H1 (cell line): ENCODE results near the gene ZFYVE27. TPM values are rescaled to one million over a fixed set of nuclear protein-coding genes. Genes with fewer than 3 reads are reported as not detected.

Source experiments
- CEBPB ChIP-seq: IDR thresholded peaks from 2 replicates; pipeline ENCODE4 v1.6.1; 2012; ENCODE audit warnings: low read depth, low read length
- CREB1 ChIP-seq: IDR thresholded peaks from 2 replicates; pipeline ENCODE4 v1.6.1; 2012; ENCODE audit warnings: inconsistent platforms
- HDAC6 ChIP-seq: IDR thresholded peaks from one replicate; pipeline ENCODE4 v1.7.1; 2012; ENCODE audit warnings: low read depth, mild to moderate bottlenecking, inconsistent platforms, low read length, moderate library complexity
- KDM4A ChIP-seq: IDR thresholded peaks from one replicate; pipeline ENCODE4 v1.7.1; 2012; ENCODE audit warnings: low read depth, mild to moderate bottlenecking, moderate library complexity, low read length, inconsistent platforms; ENCODE audit not compliant: severe bottlenecking
- NANOG ChIP-seq: IDR thresholded peaks from 2 replicates; pipeline ENCODE4 v1.6.1; 2011; ENCODE audit warnings: low read length, low read depth, mild to moderate bottlenecking, inconsistent platforms; ENCODE audit not compliant: insufficient read depth, poor library complexity, severe bottlenecking
- RFX5 ChIP-seq: IDR thresholded peaks from 2 replicates; pipeline ENCODE4 v1.6.1; 2011; ENCODE audit warnings: low read depth, low read length, improper control_type of control experiment, borderline replicate concordance
- RNF2 ChIP-seq: fragments of 200-900, 300-1000 bp; sonication (generic); IDR thresholded peaks from 2 replicates; pipeline ENCODE4 v1.7.1; 2016; ENCODE audit warnings: borderline replicate concordance, low read depth, mild to moderate bottlenecking, antibody characterized with exemption, low read length; ENCODE audit not compliant: poor library complexity, severe bottlenecking; ENCODE audit errors: missing control alignments
- RXRA ChIP-seq: IDR thresholded peaks from 2 replicates; pipeline ENCODE4 v1.6.1; 2011; ENCODE audit warnings: low read depth, mild to moderate bottlenecking, low read length, moderate library complexity; ENCODE audit not compliant: insufficient read depth
- SP1 ChIP-seq: IDR thresholded peaks from 2 replicates; pipeline ENCODE4 v1.6.1; 2011; ENCODE audit warnings: low read depth, low read length
- SRF ChIP-seq: IDR thresholded peaks from 2 replicates; pipeline ENCODE4 v1.6.1; 2011; ENCODE audit warnings: mild to moderate bottlenecking, low read depth, low read length, moderate library complexity
- TAF1 ChIP-seq: IDR thresholded peaks from 2 replicates; pipeline ENCODE4 v1.6.1; 2011; ENCODE audit warnings: mild to moderate bottlenecking, low read depth, low read length
- polyA plus RNA-seq, 7 experiments: library from polyadenylated mRNA; depleted of rRNA in 3 of 7; stranded (reverse) in 5 of 7; unstranded in 2 of 7; fragments of >200 nt in 5 of 7; fragments of 200-250 nt in 2 of 7; gene quantifications; 1 replicate in 5 of 7; 2 replicates in 1 of 7; 4 replicates in 1 of 7; pipeline versions ENCODE4 v1.2.1 to v1.2.3, GENCODE V29; 2011 to 2013; ENCODE audit warnings: missing spikeins in 2 of 7, mixed read lengths in 2 of 7
- total RNA-seq: library from RNA; stranded (reverse); fragmentation: NEBNext Ultra II Directional; extraction: Animal tissue kit (Norgen Biotek cat#: 25700); gene quantifications from 2 replicates; pipeline ENCODE4 v1.2.1, GENCODE V29; 2021
- TF ChIP-seq, protein P1 (sequence below): fragments of 300-600 bp; sonication (generic); IDR thresholded peaks from 2 replicates; pipeline ENCODE4 v1.7.1; 2012; ENCODE audit warnings: low read length, moderate library complexity, mild to moderate bottlenecking, inconsistent platforms; ENCODE audit not compliant: insufficient replicate concordance

The ZFYVE27 gene
- total and polyA plus RNA-seq, 2 of the 8 experiments (the other 6 are each of a cell fraction or from before 2014, with no cell fraction given), result 16.6 to 19.8 TPM

DNA sequence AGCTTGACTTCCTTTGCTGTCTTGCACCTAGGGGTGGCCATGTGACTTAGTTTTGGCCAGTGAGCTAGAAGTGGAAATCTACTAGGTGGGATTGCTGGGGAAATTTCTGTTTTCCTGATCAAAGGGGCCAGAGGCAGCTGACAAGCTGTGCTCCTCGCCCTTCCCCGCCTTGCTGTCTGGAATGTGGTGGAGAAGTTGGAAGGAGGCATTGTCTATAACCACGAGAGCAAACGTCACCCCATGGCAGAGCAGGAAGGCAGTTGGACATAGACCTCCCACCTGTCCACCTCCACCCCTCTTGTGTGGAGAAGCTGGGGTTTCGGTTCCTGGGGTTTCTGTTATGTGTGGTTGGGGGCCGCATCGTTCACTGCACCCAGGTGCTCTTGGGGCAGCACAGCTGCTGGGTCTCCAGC, 27.6 kb downstream of the ZFYVE27 start (continued):
- TF ChIP-seq, protein P1, sequence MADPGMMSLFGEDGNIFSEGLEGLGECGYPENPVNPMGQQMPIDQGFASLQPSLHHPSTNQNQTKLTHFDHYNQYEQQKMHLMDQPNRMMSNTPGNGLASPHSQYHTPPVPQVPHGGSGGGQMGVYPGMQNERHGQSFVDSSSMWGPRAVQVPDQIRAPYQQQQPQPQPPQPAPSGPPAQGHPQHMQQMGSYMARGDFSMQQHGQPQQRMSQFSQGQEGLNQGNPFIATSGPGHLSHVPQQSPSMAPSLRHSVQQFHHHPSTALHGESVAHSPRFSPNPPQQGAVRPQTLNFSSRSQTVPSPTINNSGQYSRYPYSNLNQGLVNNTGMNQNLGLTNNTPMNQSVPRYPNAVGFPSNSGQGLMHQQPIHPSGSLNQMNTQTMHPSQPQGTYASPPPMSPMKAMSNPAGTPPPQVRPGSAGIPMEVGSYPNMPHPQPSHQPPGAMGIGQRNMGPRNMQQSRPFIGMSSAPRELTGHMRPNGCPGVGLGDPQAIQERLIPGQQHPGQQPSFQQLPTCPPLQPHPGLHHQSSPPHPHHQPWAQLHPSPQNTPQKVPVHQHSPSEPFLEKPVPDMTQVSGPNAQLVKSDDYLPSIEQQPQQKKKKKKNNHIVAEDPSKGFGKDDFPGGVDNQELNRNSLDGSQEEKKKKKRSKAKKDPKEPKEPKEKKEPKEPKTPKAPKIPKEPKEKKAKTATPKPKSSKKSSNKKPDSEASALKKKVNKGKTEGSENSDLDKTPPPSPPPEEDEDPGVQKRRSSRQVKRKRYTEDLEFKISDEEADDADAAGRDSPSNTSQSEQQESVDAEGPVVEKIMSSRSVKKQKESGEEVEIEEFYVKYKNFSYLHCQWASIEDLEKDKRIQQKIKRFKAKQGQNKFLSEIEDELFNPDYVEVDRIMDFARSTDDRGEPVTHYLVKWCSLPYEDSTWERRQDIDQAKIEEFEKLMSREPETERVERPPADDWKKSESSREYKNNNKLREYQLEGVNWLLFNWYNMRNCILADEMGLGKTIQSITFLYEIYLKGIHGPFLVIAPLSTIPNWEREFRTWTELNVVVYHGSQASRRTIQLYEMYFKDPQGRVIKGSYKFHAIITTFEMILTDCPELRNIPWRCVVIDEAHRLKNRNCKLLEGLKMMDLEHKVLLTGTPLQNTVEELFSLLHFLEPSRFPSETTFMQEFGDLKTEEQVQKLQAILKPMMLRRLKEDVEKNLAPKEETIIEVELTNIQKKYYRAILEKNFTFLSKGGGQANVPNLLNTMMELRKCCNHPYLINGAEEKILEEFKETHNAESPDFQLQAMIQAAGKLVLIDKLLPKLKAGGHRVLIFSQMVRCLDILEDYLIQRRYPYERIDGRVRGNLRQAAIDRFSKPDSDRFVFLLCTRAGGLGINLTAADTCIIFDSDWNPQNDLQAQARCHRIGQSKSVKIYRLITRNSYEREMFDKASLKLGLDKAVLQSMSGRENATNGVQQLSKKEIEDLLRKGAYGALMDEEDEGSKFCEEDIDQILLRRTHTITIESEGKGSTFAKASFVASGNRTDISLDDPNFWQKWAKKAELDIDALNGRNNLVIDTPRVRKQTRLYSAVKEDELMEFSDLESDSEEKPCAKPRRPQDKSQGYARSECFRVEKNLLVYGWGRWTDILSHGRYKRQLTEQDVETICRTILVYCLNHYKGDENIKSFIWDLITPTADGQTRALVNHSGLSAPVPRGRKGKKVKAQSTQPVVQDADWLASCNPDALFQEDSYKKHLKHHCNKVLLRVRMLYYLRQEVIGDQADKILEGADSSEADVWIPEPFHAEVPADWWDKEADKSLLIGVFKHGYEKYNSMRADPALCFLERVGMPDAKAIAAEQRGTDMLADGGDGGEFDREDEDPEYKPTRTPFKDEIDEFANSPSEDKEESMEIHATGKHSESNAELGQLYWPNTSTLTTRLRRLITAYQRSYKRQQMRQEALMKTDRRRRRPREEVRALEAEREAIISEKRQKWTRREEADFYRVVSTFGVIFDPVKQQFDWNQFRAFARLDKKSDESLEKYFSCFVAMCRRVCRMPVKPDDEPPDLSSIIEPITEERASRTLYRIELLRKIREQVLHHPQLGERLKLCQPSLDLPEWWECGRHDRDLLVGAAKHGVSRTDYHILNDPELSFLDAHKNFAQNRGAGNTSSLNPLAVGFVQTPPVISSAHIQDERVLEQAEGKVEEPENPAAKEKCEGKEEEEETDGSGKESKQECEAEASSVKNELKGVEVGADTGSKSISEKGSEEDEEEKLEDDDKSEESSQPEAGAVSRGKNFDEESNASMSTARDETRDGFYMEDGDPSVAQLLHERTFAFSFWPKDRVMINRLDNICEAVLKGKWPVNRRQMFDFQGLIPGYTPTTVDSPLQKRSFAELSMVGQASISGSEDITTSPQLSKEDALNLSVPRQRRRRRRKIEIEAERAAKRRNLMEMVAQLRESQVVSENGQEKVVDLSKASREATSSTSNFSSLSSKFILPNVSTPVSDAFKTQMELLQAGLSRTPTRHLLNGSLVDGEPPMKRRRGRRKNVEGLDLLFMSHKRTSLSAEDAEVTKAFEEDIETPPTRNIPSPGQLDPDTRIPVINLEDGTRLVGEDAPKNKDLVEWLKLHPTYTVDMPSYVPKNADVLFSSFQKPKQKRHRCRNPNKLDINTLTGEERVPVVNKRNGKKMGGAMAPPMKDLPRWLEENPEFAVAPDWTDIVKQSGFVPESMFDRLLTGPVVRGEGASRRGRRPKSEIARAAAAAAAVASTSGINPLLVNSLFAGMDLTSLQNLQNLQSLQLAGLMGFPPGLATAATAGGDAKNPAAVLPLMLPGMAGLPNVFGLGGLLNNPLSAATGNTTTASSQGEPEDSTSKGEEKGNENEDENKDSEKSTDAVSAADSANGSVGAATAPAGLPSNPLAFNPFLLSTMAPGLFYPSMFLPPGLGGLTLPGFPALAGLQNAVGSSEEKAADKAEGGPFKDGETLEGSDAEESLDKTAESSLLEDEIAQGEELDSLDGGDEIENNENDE, result no peak
- no peak for TF ChIP-seq SRF
- no peak for TF ChIP-seq NANOG
- no peak for TF ChIP-seq KDM4A
- TF ChIP-seq RXRA, result no peak
- TF ChIP-seq RFX5, result no peak
- no peak for TF ChIP-seq CEBPB
- TF ChIP-seq TAF1, result no peak
- TF ChIP-seq CREB1, result no peak
- no peak for TF ChIP-seq HDAC6
- TF ChIP-seq RNF2, result no peak
- no peak for TF ChIP-seq SP1
